Osteoblast (primary cell): ENCODE measurements around the gene MT1X. TPM values are rescaled to one million over a fixed set of nuclear protein-coding genes. Genes with fewer than 3 reads are reported as not detected.
"Not testable (repeated sequence)": the region's sequence is repeated elsewhere in the genome, so short reads cannot be mapped to it uniquely, and the experiment has no call there.

Experiments used
- DNase-seq: peaks from one replicate; pipeline ENCODE4 v3.0.0; 2011; ENCODE audit warnings: low spot score, mixed read lengths; ENCODE audit not compliant: insufficient read length; ENCODE audit errors: missing footprints
- H2AFZ ChIP-seq: 2 replicates; pipeline ENCODE4 v1.6.0; 2011; ENCODE audit warnings: mild to moderate bottlenecking, low read length
- H3K27ac ChIP-seq: 2 replicates; pipeline ENCODE4 v1.5.1; 2011; ENCODE audit warnings: mild to moderate bottlenecking, low read depth, low read length, moderate library complexity
- H3K27me3 ChIP-seq: 2 replicates; pipeline ENCODE4 v1.6.0; 2012; ENCODE audit warnings: mild to moderate bottlenecking, control low read depth, inconsistent platforms, low read length, moderate library complexity; ENCODE audit not compliant: insufficient read depth
- H3K36me3 ChIP-seq: 2 replicates; pipeline ENCODE4 v1.5.1; 2011; ENCODE audit warnings: mild to moderate bottlenecking, low read length, control low read depth, moderate library complexity; ENCODE audit not compliant: insufficient read depth
- H3K4me1 ChIP-seq: 2 replicates; pipeline ENCODE4 v1.5.1; 2011; ENCODE audit warnings: mild to moderate bottlenecking, low read length, control low read depth, moderate library complexity; ENCODE audit not compliant: insufficient read depth
- H3K4me2 ChIP-seq: 2 replicates; pipeline ENCODE4 v1.6.0; 2011; ENCODE audit warnings: mild to moderate bottlenecking, low read length; ENCODE audit not compliant: insufficient read depth
- H3K4me3 ChIP-seq: fragments of 200-600 bp; sonication (generic); 3 replicates; pipeline ENCODE4 v1.5.1; 2012; ENCODE audit warnings: mild to moderate bottlenecking, low read length, inconsistent platforms; ENCODE audit not compliant: insufficient read depth
- H3K79me2 ChIP-seq: 2 replicates; pipeline ENCODE4 v1.6.0; 2012; ENCODE audit warnings: mild to moderate bottlenecking, low read length, control low read depth, inconsistent platforms; ENCODE audit not compliant: insufficient read depth
- H3K9me3 ChIP-seq: 2 replicates; pipeline ENCODE4 v1.5.1; 2011; ENCODE audit warnings: low read depth, low read length, control low read depth
- H4K20me1 ChIP-seq: 2 replicates; pipeline ENCODE4 v1.6.0; 2012; ENCODE audit warnings: mild to moderate bottlenecking, low read length, control low read depth; ENCODE audit not compliant: insufficient read depth
- CTCF ChIP-seq: IDR thresholded peaks from 2 replicates; pipeline ENCODE4 v1.5.1; 2011; ENCODE audit warnings: mild to moderate bottlenecking, low read depth, low read length, moderate library complexity; ENCODE audit errors: extremely low read depth
- total RNA-seq: library from RNA; depleted of rRNA; stranded (reverse); fragments of >200 nt; gene quantifications from 2 replicates; pipeline ENCODE4 v1.2.3, GENCODE V29; 2012

The MT1X gene
- total RNA-seq, 1 donor: 81.4 TPM

- Histone ChIP-seq H3K4me1 (peaks cover 4% of the 10 kb centered on the region), H3K9me3 (no peaks in the 10 kb centered on the region)
Measured at GRCh38 chr16:56670620-56670934, 11.7 kb upstream of the MT1X start.

GRCh38 chr16:56671691-56672090 is 10.6 kb upstream of the MT1X start:
- not testable (repeated sequence) for DNase-seq, H3K9me3 ChIP-seq, H4K20me1 ChIP-seq, H3K27ac ChIP-seq, H2AFZ ChIP-seq, H3K4me2 ChIP-seq, H3K4me1 ChIP-seq, H3K36me3 ChIP-seq, H3K4me3 ChIP-seq, H3K79me2 ChIP-seq
- peaks cover 55% of the 10 kb centered on the region for H3K27me3 ChIP-seq

More at GRCh38 chr16:56670620-56670934, 11.7 kb upstream of the MT1X start:
- DNase-seq: no peak
- Histone ChIP-seq H3K4me2 (no peak overlapping the region), H3K36me3 (no peaks in the 10 kb centered on the region), H3K27ac (no peak overlapping the region), H4K20me1 (no peaks in the 10 kb centered on the region), H3K79me2 (no peaks in the 10 kb centered on the region), H3K27me3 (peaks cover 51% of the 10 kb centered on the region), H2AFZ (no peak overlapping the region), H3K4me3 (no peak overlapping the region)
- TF ChIP-seq CTCF: no peak

GRCh38 chr16:56672171-56672570 is 10.1 kb upstream of the MT1X start:
- not testable (repeated sequence) for H3K9me3 ChIP-seq, H3K4me2 ChIP-seq, H3K4me3 ChIP-seq, DNase-seq, H4K20me1 ChIP-seq, H3K79me2 ChIP-seq, H3K27ac ChIP-seq, H3K36me3 ChIP-seq, H3K4me1 ChIP-seq, H2AFZ ChIP-seq
- H3K27me3 ChIP-seq: peaks cover 56% of the 10 kb centered on the region

GRCh38 chr16:56672761-56673536 is 9.3 kb upstream of the MT1X start:
- H3K27me3 ChIP-seq: peaks cover 49% of the 10 kb centered on the region

More at GRCh38 chr16:56672761-56673536, 9.3 kb upstream of the MT1X start:
- Histone ChIP-seq H3K4me2 (no peak overlapping the region), H3K36me3 (no peaks in the 10 kb centered on the region), H3K4me1 (peaks cover under 1% of the 10 kb centered on the region), H3K9me3 (no peaks in the 10 kb centered on the region), H4K20me1 (no peaks in the 10 kb centered on the region), H3K79me2 (no peaks in the 10 kb centered on the region), H3K4me3 (no peak overlapping the region), H3K27ac (no peak overlapping the region), H2AFZ (no peak overlapping the region)
- DNase-seq: no peak
- TF ChIP-seq CTCF: no peak
